Thyroid gland (tissue), 4 donors: ENCODE measurements around the gene SLC17A9. TPM values are rescaled to one million over a fixed set of nuclear protein-coding genes. Genes with fewer than 3 reads are reported as not detected.

Experiments
- DNase-seq, 2 donors: peaks; one replicate each; pipeline ENCODE4 v3.0.0-alpha.2; 2019
- H3K27ac ChIP-seq, 3 donors: fragments of 200-600 bp; sonication (generic); 1 replicate in 2 of 3; 2 replicates in 1 of 3; pipeline ENCODE4 v1.5.1; 2016 to 2019; ENCODE audit warnings: mild to moderate bottlenecking in 1 of 3, moderate library complexity in 1 of 3
- H3K27me3 ChIP-seq: fragments of 200-600 bp; sonication (generic); one replicate; pipeline ENCODE4 v1.5.1; 2019
- H3K36me3 ChIP-seq, 2 donors: fragments of 200-600 bp; sonication (generic); one replicate each; pipeline ENCODE4 v1.5.1; 2016 to 2019
- H3K4me1 ChIP-seq, 2 donors: fragments of 200-600 bp; sonication (generic); one replicate each; pipeline ENCODE4 v1.5.1; 2017 to 2019
- H3K4me3 ChIP-seq, 3 donors: fragments of 200-600 bp; sonication (generic); replicated peaks in 1 of 3; 1 replicate in 2 of 3; 2 replicates in 1 of 3; pipeline ENCODE4 v1.5.1; 2016; ENCODE audit warnings: mild to moderate bottlenecking in 1 of 3
- H3K9me3 ChIP-seq: fragments of 200-600 bp; sonication (generic); one replicate; pipeline ENCODE4 v1.5.1; 2017
- POLR2A ChIP-seq, 2 donors: fragments of 450-650 bp; IDR thresholded peaks; one replicate each; pipeline ENCODE4 v1.6.1; 2017; ENCODE audit warnings: antibody characterized with exemption in 2 of 2, mild to moderate bottlenecking in 2 of 2, moderate library complexity in 1 of 2
- WGBS, 2 donors: methylation state at CpG; one replicate each; pipeline ENCODE4 v1.1.5; 2017; 5-methylcytosine and 5-hydroxymethylcytosine counted together
- intact Hi-C: fragments of 100-400 bp; cut with DNase I; formaldehyde crosslinking; loops from one replicate; pipeline ENCODE4 v1.15.1; 2023
- total RNA-seq, 4 donors: library from RNA; depleted of rRNA; stranded (reverse); fragments of >200 nt; gene quantifications; one replicate each; pipeline ENCODE4 v1.2.3, GENCODE V29; 2016
- TF ChIP-seq, protein P1 (sequence below), 6 experiments: fragments of 200-600 bp in 3 of 6; fragments of 450-650 bp in 3 of 6; sonication (generic) in 3 of 6; IDR thresholded peaks; one replicate each; pipeline ENCODE4 v1.5.1; 2016 to 2019; ENCODE audit warnings: antibody characterized with exemption in 6 of 6, mild to moderate bottlenecking in 2 of 6, inconsistent platforms in 1 of 6, moderate library complexity in 1 of 6

The SLC17A9 gene
- total RNA-seq, 4 donors from 2014 or later: 0.68 to 1.6 (median 1.00) TPM

DNA sequence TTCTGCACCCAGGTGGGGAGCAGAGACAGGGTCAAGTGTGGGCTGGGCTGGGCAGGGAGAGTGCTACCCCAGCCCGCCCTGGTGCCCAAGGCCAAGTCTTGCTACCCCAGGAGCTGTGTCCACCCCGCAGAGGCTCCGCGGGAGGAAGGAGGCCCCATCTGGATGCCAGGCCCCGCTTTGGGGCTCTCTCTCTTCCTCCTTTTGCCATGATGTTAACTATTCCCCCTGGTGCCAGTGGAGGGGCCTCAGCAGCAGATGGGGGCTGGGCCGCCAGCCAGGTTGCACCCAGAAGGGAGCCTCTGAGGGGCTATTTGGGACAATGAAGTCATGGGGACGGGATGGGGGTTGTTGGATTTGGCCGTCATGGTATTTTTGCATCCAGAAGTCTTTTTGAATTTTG, 9.3 kb downstream of the SLC17A9 start:
- 89 to 95% methylated on average over 8 of the region's 8 CpGs for WGBS, 2 donors
- intact Hi-C loops: no loop called here

DNA sequence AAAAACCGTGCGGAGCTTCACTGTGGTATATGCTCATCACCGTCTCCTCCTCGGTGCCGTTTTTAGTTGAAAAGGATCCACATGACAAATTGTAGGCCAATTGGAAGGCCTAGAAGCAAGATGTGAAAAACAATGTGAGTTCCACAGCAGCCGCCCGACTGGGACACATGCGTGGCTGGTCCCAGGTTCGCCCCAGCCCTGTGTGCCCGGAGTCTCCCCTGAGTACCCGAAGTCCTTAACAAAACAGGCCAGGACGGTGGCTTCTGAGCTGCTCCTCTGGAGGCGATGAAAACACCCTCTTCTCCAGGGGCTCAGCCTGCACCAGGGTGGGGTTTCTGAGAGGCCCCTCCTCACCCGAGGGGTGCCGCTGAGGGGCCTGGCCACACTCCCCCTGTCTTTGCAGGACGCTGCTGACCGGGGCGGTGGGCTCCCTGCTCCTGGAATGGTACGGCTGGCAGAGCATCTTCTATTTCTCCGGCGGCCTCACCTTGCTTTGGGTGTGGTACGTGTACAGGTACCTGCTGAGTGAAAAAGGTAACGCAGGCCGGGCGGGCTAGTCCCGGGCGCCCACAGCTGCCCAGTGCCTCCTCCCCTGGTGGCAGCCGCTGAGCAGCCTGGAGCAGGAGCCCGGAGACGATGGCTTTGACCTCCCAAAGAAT, 9.8 kb downstream of the SLC17A9 start:
- H3K9me3 ChIP-seq: no peaks in the 10 kb centered on the region
- TF ChIP-seq POLR2A (IDR thresholded peaks at IDR 0.05): no peak
- TF ChIP-seq, protein P1, sequence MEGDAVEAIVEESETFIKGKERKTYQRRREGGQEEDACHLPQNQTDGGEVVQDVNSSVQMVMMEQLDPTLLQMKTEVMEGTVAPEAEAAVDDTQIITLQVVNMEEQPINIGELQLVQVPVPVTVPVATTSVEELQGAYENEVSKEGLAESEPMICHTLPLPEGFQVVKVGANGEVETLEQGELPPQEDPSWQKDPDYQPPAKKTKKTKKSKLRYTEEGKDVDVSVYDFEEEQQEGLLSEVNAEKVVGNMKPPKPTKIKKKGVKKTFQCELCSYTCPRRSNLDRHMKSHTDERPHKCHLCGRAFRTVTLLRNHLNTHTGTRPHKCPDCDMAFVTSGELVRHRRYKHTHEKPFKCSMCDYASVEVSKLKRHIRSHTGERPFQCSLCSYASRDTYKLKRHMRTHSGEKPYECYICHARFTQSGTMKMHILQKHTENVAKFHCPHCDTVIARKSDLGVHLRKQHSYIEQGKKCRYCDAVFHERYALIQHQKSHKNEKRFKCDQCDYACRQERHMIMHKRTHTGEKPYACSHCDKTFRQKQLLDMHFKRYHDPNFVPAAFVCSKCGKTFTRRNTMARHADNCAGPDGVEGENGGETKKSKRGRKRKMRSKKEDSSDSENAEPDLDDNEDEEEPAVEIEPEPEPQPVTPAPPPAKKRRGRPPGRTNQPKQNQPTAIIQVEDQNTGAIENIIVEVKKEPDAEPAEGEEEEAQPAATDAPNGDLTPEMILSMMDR (IDR thresholded peaks at IDR 0.05): no peak
- no peaks in the 10 kb centered on the region for H3K27me3 ChIP-seq
- H3K36me3 ChIP-seq: no peaks in the 10 kb centered on the region
- H3K4me1 ChIP-seq: no peaks in the 10 kb centered on the region
- intact Hi-C loops: no loop called here
- H3K27ac ChIP-seq: no peak overlapping the region
- H3K4me3 ChIP-seq: no peak overlapping the region
- 95 to 97% methylated on average over 22 to 27 of the region's 30 CpGs for WGBS, 2 donors
- no peak for DNase-seq

More for the DNA sequence above, 9.3 kb downstream of the SLC17A9 start:
- no peak for DNase-seq
- H3K27me3 ChIP-seq: no peaks in the 10 kb centered on the region
- H3K36me3 ChIP-seq: no peaks in the 10 kb centered on the region
- H3K9me3 ChIP-seq: no peaks in the 10 kb centered on the region
- no peak overlapping the region for H3K27ac ChIP-seq
- no peak for TF ChIP-seq POLR2A (IDR thresholded peaks at IDR 0.05)
- TF ChIP-seq, protein P1 (IDR thresholded peaks at IDR 0.05): no peak
- H3K4me3 ChIP-seq: no peak overlapping the region
- H3K4me1 ChIP-seq: no peaks in the 10 kb centered on the region

DNA sequence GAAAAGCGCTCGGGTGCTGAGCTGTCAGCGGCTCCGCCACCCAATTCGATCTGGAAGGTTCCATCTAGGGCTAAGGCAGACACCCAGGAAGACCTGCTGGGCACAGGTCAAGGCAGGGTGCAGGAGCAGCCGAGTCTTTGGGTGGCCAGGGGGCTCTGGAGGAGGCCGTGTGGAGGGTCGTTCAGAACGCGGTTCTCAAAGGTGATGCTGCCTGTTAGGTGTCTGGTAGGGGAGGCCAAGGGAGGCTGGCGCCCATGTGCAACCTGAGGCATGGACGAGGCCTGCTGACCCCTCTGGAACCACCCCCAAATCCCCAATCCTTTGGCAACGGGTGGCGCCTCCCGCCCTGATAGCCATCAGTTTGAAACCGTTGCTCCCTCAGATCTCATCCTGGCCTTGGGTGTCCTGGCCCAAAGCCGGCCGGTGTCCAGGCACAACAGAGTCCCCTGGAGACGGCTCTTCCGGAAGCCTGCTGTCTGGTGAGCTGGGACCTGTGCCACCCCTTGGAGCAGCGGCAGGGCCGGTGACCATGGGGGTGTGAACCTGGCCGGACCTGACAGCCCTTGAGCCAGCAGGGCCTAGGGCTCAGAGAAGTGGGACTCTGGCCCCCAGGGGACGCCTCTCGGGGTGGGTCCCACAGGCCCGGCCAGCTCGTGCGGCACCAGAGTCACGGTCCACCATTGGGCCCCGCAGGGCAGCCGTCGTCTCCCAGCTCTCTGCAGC, 10.5 kb downstream of the SLC17A9 start:
- WGBS, 2 donors: 91% methylated on average over 18 to 32 of the region's 32 CpGs
- H3K36me3 ChIP-seq: no peaks in the 10 kb centered on the region
- H3K9me3 ChIP-seq: no peaks in the 10 kb centered on the region
- H3K27ac ChIP-seq: no peak overlapping the region
- no peak for TF ChIP-seq POLR2A (IDR thresholded peaks at IDR 0.05)
- TF ChIP-seq, protein P1 (IDR thresholded peaks at IDR 0.05): no peak
- H3K4me3 ChIP-seq: no peak overlapping the region
- H3K4me1 ChIP-seq: no peaks in the 10 kb centered on the region
- no peak for DNase-seq
- intact Hi-C loops: no loop called here
- H3K27me3 ChIP-seq: no peaks in the 10 kb centered on the region

DNA sequence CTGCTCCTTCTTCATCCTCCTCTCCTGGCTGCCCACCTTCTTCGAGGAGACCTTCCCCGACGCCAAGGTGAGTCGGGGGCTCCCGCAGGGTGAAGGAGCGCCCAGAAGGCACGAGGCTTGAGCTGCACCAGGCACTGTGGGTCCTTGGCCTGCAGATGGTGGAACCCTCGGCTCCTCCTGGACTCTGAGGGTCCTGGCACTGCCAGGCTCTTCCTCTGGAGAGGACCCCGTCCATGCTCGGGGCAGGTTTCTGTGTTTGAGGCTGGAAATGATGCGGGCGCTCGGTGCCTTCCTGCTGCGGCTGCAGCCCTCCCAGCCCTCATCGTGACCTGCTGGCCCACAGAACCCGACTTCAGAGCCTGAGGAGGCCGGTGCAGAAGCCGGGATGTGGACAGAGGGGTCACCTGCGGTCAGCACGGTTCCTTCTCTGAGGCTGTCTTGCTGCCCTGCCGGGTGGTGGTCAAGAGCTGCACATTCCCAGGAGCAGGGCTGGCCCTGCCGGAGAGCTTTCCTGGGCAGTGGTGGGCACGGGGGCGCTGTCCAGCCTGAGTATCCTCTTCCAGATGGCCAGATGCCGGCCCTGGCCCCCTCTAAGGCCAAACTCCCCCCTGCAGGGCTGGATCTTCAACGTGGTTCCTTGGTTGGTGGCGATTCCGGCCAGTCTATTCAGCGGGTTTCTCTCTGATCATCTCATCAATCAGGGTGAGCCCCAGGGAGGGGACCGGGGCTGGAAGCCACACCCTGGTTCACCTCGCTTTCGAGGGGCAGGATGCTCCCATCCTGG, 11.3 kb downstream of the SLC17A9 start:
- TF ChIP-seq, protein P1 (IDR thresholded peaks at IDR 0.05): no peak
- TF ChIP-seq POLR2A (IDR thresholded peaks at IDR 0.05): no peak
- Histone ChIP-seq H3K4me3 (no peak overlapping the region), H3K27ac (no peak overlapping the region), H3K27me3 (no peaks in the 10 kb centered on the region), H3K36me3 (no peaks in the 10 kb centered on the region), H3K4me1 (no peaks in the 10 kb centered on the region), H3K9me3 (no peaks in the 10 kb centered on the region)
- intact Hi-C loops: no loop called here
- DNase-seq: no peak
- WGBS, 2 donors: 89 to 92% methylated on average over 25 to 26 of the region's 32 CpGs
